Central memory CD8-positive, alpha-beta T cell (primary cell): Measurements from ENCODE around the gene UACA.

Source experiments
- ATAC-seq: fragments of 150-1000 bp; cut with Tn5 transposase; replicated peaks from 2 replicates; pipeline ENCODE4 v1.10.0; 2022; ENCODE audit warnings: mild to moderate bottlenecking, moderate FRiP score, moderate number of reproducible peaks; ENCODE audit not compliant: poor library complexity, severe bottlenecking; ENCODE audit errors: extremely low read depth
- DNase-seq, 2 donors: peaks; one replicate each; pipeline ENCODE4 v3.0.0; 2021; ENCODE audit warnings: low spot score in 2 of 2
- H3K27ac Mint-ChIP-seq: one replicate; pipeline ENCODE4 v1.8.0; 2022; ENCODE audit warnings: low read depth, mild to moderate bottlenecking, moderate library complexity, mixed read lengths
- H3K27me3 Mint-ChIP-seq: one replicate; pipeline ENCODE4 v1.8.0; 2022; ENCODE audit warnings: mixed read lengths
- H3K36me3 Mint-ChIP-seq: one replicate; pipeline ENCODE4 v1.8.0; 2022; ENCODE audit warnings: mild to moderate bottlenecking, moderate library complexity, mixed read lengths; ENCODE audit not compliant: insufficient read depth
- H3K4me1 Mint-ChIP-seq: one replicate; pipeline ENCODE4 v1.8.0; 2022; ENCODE audit warnings: mixed read lengths
- H3K4me3 Mint-ChIP-seq: one replicate; pipeline ENCODE4 v1.8.0; 2022; ENCODE audit warnings: mild to moderate bottlenecking, moderate library complexity, mixed read lengths
- H3K9me3 Mint-ChIP-seq: one replicate; pipeline ENCODE4 v1.8.0; 2022; ENCODE audit warnings: mixed read lengths

The UACA gene

DNA sequence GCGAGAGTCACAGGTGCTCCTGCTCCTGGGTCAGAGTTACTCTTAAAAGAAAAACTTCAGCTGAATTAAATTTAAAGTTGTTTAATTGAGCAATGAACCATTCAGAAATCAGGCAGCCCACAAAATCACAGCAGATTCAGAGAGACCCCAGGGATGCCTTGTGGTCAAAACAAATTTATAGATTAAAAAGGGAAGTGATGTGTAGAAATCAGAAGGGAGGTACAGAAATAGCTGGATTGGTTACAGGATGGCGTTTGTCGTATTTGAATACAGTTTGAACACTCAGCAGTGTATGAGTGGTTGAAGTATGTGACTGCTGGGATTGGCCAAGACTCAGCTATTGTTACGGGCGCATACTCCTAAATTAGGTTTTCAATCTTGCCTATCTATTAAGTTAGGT lies 58.6 kb downstream of the UACA start:
- DNase-seq, result no peak
- ATAC-seq, result no peak
- H3K27me3 Mint-ChIP-seq, result peaks cover 69% of the 10 kb centered on the region
- H3K9me3 Mint-ChIP-seq, result no peaks in the 10 kb centered on the region
- no peaks in the 10 kb centered on the region for H3K4me1 Mint-ChIP-seq
- H3K27ac Mint-ChIP-seq, result no peak overlapping the region
- H3K4me3 Mint-ChIP-seq, result no peak overlapping the region
- H3K36me3 Mint-ChIP-seq, result no peaks in the 10 kb centered on the region

- Mint-ChIP-seq H3K4me3 (no peak overlapping the region), H3K36me3 (no peaks in the 10 kb centered on the region), H3K27me3 (peaks cover 74% of the 10 kb centered on the region), H3K4me1 (no peaks in the 10 kb centered on the region), H3K9me3 (no peaks in the 10 kb centered on the region), H3K27ac (no peak overlapping the region)
- no peak for DNase-seq
- no peak for ATAC-seq
These were observed 59.2 kb downstream of the UACA start for GRCh38 chr15:70704166-70704565.

DNA sequence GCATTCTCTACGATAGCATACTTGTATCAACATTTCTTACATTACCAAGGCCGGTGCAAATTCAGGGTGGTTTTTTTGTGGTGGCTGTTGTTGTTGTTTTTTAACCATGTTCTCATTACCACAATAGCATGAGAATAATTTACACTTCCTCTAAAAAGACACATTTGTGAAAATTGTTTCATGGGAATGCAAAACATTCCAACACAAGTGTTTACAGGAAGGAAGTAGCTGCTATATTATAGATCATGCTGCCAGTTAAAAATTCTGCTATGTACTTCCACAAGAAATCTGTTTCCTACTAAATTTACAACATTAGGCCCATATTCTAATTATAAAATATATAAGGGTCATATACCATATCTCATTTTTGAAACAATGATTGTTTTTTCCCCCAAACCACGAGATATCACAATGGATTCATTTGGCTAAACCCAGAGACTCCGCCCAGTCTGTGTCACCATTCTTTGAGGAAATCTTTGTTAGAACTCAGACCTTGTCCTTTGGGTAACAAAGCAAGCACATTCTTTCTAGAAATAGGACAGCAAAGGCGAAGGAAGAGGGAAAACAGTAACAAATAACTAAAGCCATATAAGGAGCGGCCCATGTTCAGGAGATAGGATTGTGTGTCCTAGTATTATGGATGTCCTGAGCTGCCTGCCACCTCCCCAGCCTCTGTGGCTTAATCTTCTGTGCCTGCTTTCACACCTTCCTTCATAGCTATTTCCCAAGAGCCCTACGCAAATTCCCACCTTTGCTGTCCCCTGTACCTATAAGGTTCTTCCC lies 60.1 kb downstream of the UACA start:
- no peak overlapping the region for H3K4me3 Mint-ChIP-seq
- ATAC-seq, result no peak
- H3K9me3 Mint-ChIP-seq, result no peaks in the 10 kb centered on the region
- H3K36me3 Mint-ChIP-seq, result no peaks in the 10 kb centered on the region
- no peak overlapping the region for H3K27ac Mint-ChIP-seq
- peaks cover 83% of the 10 kb centered on the region for H3K27me3 Mint-ChIP-seq
- H3K4me1 Mint-ChIP-seq, result no peaks in the 10 kb centered on the region
- no peak for DNase-seq

DNA sequence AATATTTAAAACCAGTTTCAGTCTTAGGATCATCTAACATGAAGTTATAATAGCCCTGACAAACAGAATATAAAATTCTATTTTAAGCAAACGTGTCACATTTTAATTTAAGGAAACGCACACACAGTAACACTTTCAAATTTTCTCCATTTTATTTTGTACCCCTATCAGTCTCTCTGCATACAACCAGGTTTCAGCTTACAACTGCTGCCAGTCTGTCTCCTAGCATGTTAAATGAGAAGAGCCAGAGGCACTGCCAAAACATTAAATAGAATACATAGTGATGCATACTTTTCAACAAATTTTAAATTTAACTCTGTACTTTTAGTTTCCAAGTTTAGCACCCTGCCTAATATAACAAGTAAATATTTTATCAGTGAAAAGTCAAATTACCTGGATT lies 60.8 kb downstream of the UACA start:
- Mint-ChIP-seq H3K27me3 (peaks cover 80% of the 10 kb centered on the region), H3K36me3 (no peaks in the 10 kb centered on the region), H3K9me3 (no peaks in the 10 kb centered on the region), H3K4me1 (no peaks in the 10 kb centered on the region), H3K4me3 (no peak overlapping the region), H3K27ac (no peak overlapping the region)
- ATAC-seq, result no peak
- DNase-seq, result no peak

GRCh38 chr15:70701891-70702568 lies 61.3 kb downstream of the UACA start:
- H3K36me3 Mint-ChIP-seq, result no peaks in the 10 kb centered on the region
- H3K4me3 Mint-ChIP-seq, result no peak overlapping the region

GRCh38 chr15:70701171-70701570 lies 62.2 kb downstream of the UACA start:
- no peaks in the 10 kb centered on the region for H3K36me3 Mint-ChIP-seq
- no peak for ATAC-seq
- H3K4me3 Mint-ChIP-seq, result no peak overlapping the region
- DNase-seq, result no peak
- H3K27ac Mint-ChIP-seq, result no peak overlapping the region
- no peaks in the 10 kb centered on the region for H3K9me3 Mint-ChIP-seq
- no peaks in the 10 kb centered on the region for H3K4me1 Mint-ChIP-seq
- peaks cover 76% of the 10 kb centered on the region for H3K27me3 Mint-ChIP-seq

More at GRCh38 chr15:70701891-70702568, 61.3 kb downstream of the UACA start:
- Mint-ChIP-seq H3K9me3 (no peaks in the 10 kb centered on the region), H3K27ac (no peak overlapping the region), H3K27me3 (peaks cover 76% of the 10 kb centered on the region), H3K4me1 (no peaks in the 10 kb centered on the region)
- ATAC-seq, result no peak
- DNase-seq, result no peak

- no peaks in the 10 kb centered on the region for H3K9me3 Mint-ChIP-seq
- DNase-seq (no peak), ATAC-seq (no peak)
- H3K4me1 Mint-ChIP-seq, result no peaks in the 10 kb centered on the region
- H3K27me3 Mint-ChIP-seq, result peaks cover 76% of the 10 kb centered on the region
- no peaks in the 10 kb centered on the region for H3K36me3 Mint-ChIP-seq
- no peak overlapping the region for H3K4me3 Mint-ChIP-seq
- H3K27ac Mint-ChIP-seq, result no peak overlapping the region
These were observed 63.5 kb downstream of the UACA start for GRCh38 chr15:70699890-70700289.

DNA sequence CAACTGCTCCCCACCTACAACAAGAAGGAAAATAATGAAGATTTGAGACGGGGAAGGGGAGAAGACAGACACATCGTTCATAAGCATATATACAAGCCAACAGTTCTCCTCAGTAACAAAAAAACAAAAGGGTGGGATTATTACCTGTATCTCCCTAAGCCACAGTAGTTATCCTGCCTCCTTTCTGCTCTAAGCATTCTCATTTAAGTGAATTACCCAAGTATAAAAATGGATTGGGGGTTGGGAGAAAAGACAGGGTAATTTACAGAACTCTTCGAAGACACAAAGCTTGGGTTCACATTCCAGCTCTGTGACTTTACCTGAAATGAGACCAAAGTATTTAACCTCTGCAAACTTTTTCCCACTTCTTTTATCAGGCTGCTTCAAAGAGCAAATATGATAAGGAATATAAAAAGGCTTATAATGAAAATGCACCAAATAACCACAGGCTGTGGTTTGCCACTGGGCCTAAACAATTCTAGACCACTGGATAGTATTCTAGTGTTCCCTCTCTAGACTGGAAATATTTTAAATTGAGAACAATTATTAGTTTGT lies 64.4 kb downstream of the UACA start:
- Mint-ChIP-seq H3K27ac (no peak overlapping the region), H3K4me3 (no peak overlapping the region), H3K4me1 (no peaks in the 10 kb centered on the region), H3K9me3 (no peaks in the 10 kb centered on the region), H3K36me3 (no peaks in the 10 kb centered on the region), H3K27me3 (peaks cover 66% of the 10 kb centered on the region)
- no peak for ATAC-seq
- no peak for DNase-seq

GRCh38 chr15:70698426-70698825 lies 64.9 kb downstream of the UACA start:
- Mint-ChIP-seq H3K27me3 (peaks cover 61% of the 10 kb centered on the region), H3K4me1 (no peaks in the 10 kb centered on the region), H3K27ac (no peak overlapping the region), H3K4me3 (no peak overlapping the region), H3K9me3 (no peaks in the 10 kb centered on the region), H3K36me3 (no peaks in the 10 kb centered on the region)
- DNase-seq (no peak), ATAC-seq (no peak)

- Mint-ChIP-seq H3K27me3 (no peaks in the 10 kb centered on the region), H3K4me3 (no peak overlapping the region), H3K9me3 (no peaks in the 10 kb centered on the region), H3K27ac (no peak overlapping the region), H3K4me1 (no peaks in the 10 kb centered on the region), H3K36me3 (peaks cover 2% of the 10 kb centered on the region)
- ATAC-seq, result no peak
- no peak for DNase-seq
These were observed 72.7 kb downstream of the UACA start for GRCh38 chr15:70690491-70691276.

GRCh38 chr15:70690021-70690420 lies 73.3 kb downstream of the UACA start:
- Mint-ChIP-seq H3K4me1 (no peaks in the 10 kb centered on the region), H3K9me3 (no peaks in the 10 kb centered on the region), H3K36me3 (peaks cover 2% of the 10 kb centered on the region), H3K4me3 (no peak overlapping the region), H3K27me3 (no peaks in the 10 kb centered on the region), H3K27ac (no peak overlapping the region)
- ATAC-seq, result no peak
- DNase-seq, result no peak

GRCh38 chr15:70687482-70687881 lies 75.9 kb downstream of the UACA start:
- H3K4me1 Mint-ChIP-seq, result no peaks in the 10 kb centered on the region
- H3K27ac Mint-ChIP-seq, result no peak overlapping the region
- DNase-seq, result no peak
- H3K4me3 Mint-ChIP-seq, result no peak overlapping the region
- no peaks in the 10 kb centered on the region for H3K27me3 Mint-ChIP-seq
- ATAC-seq, result no peak
- no peaks in the 10 kb centered on the region for H3K9me3 Mint-ChIP-seq
- H3K36me3 Mint-ChIP-seq, result peaks cover 2% of the 10 kb centered on the region
